NCI-H1436 (cell line): ENCODE data around the gene CSK.
"Not testable (repeated sequence)": the region's sequence is repeated elsewhere in the genome, so short reads cannot be mapped to it uniquely, and the experiment has no call there.

Source experiments
- DNase-seq: peaks from one replicate; lab custom pipeline; 2025; lab: John Stamatoyannopoulos, UW

The CSK gene

DNA sequence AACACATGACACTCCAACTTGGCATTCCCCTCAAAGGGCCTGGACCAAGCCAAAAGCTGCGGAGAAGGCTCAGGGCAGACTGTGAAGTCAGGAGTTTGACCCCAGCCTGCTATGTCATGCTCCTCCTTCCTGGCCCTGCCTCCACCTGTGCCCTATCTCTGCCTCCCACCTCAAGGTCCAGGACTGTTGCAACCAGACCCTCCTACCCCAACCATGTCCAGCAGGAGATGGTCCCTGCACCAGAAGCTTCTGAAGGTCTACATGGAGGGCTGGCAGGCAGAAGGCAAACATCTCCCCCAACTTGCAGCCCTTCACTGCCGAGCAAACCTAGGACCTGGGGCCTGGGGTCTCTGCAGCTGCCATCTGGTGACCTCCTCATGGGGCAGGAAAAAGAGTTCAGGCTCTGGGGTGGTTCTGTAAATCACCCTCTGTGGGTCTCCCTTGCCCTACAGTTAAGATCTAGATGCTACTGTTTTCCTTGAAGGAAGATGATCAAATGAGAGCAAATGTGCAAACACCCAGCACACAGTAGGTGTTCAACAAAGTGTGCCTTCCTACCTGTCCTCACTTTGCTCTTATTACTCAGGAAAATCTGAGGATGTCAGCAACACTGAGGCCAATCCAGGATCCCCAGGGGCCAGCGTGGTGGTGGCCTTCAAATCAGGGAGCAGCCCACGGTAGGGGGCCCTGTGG, 11.5 kb upstream of the CSK start:
- DNase-seq = no peak

DNA sequence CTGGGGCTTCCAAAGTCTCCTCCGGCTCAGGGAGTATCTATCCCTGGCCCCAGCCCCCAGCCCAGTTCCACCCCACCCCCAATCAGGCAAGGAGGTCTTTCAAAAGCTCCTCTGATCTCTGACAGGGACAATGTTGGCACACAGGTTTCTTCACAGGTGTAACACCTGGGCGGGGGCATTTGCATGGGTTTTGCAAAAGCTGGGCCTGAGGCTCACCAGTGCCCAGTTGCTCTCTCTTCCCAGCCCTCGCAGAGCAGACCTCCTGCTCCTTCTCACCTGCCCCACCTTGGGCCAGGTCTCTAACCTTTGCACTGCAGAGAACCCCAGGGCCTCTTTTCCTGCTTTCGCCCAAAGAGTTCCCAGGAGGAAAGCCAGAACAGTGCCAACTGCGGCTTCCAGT, 8.6 kb upstream of the CSK start:
- DNase-seq = no peak

DNA sequence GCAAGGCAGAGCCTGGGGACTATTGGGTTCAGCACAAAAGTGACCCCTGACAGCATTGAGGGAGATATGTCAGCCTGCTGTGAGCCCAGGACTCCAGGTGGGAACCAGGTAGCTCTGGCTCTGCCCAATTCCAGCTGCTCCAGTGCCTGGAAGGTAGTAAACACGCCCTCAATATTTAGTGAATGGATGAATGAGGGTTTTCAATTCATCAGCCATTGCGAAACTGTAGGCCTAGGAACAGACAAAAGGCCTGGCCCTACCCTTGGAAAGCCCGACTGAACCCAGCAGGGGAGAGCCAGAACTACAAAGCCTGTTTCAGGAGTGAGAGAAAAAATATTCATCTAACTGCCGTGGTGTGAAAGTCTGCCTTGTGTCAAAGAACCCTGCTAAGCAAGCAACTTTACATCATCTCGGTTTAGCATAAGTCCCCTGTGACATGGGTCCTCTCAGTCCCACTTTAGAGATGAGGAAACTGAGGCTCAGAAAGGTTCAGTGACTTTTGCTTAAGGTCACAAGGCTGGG, 8.1 kb upstream of the CSK start:
- no peak for DNase-seq

DNA sequence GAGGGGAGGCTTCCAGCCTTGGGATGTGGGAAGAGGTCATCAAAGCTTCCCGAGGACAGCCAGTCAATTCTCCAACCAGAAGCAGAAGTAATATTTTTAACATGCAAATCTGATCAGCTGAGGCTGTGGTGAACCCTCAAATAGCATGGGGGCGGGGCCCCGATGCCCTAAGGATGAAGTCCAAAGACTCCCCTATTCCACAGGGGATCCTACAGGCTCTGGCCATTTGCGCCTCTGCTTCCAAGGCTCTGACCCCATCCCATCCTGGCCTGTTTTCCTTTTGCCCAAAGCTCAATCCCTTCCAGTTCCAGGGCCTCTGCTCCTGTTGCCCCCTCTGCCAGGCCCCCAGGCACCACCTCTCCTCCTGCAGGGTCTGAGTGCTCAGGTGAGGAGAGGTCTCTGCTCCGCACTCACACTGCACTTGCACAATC, 6.7 kb upstream of the CSK start:
- DNase-seq = no peak

DNA sequence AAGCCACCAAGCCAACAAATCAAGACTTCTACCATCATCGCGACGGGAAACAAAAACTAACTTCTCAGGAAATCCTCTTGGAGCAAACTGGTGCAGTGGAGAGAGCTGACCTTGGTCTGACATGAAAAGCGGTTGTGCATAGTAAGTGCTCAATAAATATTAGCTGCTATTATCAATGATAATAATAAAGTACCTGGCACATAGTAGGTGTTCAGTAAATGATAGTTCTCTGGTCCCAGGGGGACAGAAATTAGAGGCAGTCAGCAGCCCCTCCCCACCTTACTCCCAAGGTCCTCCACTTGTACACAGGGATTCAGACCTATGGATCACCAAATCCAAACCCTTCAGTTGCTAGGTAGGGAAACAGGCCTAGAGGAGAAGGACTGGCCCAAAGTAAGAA, 6.0 kb upstream of the CSK start:
- DNase-seq = no peak

DNA sequence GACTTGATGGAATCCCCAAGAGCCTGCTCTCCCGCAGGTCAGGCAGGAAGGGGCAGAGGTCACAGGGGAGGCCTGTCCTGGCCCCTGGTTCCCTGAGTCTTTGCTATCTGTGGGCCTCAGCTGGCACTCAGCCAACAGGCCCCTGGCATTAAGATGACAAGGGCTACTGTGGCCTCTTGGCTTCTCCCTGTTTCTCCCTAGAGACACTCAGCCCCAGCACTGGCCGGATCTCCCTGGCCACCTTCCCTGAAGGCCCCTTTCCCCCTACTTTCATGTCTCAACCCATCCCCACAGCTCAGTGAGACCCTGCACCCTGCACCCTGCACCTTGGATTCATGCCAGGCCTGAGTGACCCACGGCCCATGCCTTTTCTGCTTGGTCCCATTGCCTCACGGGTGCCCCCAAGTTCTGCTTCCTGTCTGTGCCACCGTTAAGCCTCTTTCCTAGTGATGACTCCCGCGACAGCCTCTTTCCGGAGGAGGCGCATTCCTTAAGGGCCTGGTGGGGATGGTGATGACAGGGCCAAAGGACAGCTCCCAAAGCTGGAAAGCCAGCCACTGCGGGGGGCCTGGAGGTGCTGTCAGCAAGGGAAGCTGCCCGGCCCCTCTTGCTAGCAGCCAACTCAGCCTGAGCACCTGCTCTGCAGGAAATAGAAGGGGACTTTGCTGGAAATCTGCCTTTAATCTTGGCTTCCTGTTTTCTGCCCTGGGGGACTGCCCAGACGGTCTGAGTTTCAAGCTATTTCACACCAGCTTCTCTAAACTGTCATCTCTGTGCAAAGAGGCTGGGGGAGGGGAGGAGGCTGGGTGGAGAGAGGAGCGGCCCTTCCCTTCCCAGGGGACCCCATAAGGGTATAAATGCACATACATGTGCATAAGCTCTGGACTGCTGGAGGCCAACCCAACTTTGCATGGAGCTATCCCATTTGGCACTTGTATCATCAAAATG, 4.8 kb upstream of the CSK start:
- DNase-seq = no peak

DNA sequence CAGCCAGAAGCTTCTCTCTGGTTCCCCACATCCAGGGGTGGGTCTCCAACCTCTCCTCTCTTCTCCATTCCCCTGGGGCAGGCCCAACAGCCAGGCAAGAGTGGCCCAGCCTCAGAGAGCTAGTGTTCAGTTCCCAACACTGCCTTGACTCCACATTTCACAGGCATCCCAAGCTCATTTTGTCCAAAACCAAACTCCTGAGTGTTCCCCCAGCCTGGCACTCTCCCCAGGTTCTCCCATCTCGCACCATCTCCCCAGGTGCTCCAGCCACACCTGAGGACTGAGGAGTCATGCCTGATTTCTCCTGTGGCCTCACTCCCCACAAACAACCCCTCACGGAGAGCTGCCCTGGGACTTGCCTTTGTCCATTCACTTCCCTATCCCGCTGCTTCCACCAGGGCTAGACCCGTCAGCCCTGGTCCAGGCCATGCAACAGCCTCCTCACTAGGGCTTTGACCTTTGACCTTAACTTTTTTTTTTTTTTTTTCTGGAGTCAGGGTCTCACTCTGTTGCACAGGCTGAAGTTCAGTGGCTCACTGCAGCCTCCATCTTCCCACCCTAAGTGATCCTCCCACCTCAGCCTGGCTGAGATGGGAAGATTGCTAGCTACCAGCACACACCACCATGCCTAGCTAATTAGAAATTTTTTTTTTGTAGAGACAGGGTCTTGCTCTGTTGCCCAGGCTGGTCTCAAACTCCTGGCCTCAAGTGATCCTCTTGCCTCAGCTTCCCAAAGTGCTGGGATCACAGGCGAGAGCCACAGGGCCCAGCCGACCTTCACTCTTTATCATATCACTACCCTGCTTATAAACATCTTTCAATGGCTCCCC, 3.9 kb upstream of the CSK start:
- no peak for DNase-seq

DNA sequence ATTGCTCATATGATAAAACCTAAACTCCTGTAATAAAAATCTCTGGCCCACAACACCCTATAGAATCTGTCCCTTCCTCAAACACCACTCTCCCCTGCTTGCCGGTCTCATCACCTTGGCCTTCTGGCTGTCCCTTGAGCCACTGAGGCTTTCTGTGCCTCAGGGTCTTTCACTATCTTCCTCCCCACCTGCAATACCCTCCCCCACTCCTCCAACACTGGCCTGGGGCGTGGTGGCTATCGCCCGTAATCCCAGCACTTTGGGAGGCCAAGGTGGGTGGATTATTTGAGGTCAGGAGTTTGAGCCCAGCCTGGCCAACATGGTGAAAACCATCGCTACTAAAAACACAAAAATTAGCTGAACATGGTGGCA, 3.3 kb upstream of the CSK start:
- no peak for DNase-seq

DNA sequence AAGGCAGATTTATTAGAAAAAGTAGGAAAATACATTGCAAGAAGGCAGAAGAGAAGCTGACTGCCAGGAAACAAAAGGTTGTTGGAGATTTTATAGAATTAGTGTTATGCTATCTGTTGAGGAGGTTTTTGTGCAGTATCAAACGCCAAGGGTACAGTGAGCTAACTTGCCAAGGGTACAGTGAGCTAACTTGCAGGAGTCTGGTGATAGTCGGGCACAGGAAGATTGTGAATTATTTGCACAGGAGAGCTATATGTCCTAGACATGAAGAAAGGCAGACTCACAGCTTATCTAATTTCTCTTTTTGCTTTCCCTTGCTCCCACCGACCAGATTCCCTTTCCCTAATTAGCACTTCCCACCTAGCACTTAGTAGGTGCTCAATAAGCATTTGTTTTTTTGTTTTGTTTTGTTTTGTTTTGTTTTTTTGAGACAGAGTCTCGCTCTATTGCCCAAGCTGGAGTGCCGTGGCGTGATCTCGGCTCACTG, 2.7 kb upstream of the CSK start:
- DNase-seq = no peak

DNA sequence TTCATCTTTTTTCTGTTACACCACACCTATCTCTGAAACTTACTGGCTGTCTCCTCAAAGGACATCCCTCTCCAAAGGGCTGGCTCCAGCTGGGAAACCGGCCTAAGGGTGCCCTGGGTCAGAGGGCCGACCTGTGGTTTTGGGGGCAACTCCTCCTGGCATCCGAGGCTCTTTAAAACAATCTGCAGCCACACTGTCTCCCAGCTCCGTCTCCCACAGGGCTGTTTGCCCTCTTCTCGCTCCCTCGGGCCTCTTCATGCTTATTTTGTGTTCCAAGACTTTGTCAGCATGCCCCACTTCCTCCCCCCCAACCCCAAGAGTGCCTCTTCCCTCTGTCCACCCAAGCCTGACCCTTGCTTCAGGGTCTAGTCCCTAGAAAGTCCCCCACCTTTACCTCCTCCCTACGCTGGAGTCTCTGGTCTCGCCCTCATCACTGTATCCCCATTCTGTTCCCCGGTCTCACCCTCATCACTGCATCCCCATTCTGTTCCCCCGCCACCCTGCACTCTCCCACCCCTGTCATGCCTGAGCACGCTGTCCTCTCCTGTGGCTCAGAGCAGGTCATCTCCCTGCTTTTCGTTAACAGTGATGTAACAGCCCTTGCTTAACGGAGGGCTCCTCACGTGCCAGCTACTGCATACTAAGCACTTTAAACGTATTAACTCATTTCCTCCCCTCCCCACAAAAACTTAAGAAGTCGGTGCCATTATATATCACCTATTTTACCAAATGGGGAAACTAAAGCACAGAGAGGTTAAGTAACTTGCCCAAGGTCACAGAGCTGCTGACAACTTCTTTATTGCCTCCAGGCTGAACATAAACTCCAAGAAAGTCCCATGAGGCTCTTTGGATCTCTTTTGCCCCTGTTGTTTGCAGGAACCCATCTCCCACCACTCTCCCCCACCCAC, 1.1 kb upstream of the CSK start:
- DNase-seq = no peak

DNA sequence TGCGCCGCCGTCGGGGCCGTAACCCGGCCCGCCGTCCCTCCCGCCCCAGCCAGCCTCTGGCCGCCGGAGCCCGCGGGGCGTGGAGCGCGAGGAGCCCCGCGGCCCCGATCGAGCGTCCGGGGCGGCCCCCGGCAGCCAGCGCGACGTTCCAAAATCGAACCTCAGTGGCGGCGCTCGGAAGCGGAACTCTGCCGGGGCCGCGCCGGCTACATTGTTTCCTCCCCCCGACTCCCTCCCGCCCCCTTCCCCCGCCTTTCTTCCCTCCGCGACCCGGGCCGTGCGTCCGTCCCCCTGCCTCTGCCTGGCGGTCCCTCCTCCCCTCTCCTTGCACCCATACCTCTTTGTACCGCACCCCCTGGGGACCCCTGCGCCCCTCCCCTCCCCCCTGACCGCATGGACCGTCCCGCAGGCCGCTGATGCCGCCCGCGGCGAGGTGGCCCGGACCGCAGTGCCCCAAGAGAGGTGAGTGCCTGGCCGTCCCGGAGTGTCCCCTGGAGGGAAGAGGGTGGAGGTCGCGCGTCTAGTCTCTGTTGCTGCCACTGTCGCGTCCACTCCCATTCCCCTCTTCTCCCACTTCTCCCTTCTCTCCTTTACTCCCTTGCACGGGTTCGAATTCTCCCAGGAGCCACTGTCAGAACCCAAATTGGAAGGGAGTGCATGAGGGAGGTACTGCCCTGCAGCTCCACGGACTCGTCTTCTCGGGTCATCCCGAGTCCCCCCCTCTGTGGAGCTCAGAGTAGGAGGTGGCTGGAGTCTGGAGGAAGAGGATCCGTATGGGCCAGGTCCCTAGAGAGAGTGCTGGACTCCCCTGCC, 585 bp downstream of the CSK start:
- no peak for DNase-seq

DNA sequence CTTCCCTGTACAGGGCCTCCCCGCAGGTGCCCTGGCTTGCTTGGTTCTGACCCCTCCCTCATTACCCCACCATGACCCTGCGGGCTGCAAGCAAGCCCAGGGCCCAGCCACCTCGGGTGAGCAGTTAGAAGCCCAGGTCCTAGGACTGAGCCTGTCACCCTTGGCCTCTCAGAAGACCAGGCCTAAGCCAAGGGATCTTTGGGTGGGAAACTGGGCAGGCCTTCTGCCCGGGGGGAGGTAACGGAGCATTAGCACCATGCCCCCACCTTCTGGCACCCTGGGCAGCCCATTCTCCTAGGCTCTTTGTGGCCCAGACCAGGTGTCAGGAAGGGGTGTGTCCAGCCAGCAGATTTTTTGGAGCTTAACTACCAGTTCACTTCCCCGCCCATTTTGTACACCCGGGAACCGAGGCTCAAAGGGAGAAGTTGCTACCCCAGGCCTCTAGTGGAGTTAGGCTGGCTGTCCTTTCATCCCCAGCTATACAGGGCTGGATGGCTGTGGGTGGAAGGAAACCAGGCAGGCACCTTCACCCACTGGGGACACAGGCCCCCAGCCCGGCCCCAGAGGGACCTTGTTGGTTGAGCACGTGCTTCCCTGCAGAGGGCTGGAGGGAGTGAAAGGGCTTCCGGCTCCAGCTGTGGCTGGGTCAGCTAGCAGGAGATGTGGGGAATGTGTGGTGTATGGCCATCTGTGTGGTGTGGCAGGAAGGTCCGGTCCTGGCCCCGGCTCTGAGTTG, 1.4 kb downstream of the CSK start:
- no peak for DNase-seq

DNA sequence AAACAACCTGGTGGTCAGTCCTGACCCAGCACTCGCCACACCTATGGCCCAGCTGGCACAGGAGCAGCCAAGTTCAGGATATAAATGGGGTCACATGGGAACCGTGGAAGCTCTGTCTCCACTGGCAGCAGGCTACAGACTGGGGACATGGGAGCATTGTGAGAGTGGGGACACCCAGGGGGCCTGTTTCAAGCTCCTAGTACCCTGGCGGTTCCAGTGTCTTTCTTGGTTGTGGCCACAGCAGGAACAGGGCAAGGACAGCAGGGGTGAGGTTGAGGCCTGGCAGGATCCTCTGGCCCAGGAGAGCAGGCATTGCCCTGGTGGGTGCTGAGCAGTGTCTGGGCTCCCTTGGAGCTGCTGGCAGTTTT, 1.9 kb downstream of the CSK start:
- no peak for DNase-seq

DNA sequence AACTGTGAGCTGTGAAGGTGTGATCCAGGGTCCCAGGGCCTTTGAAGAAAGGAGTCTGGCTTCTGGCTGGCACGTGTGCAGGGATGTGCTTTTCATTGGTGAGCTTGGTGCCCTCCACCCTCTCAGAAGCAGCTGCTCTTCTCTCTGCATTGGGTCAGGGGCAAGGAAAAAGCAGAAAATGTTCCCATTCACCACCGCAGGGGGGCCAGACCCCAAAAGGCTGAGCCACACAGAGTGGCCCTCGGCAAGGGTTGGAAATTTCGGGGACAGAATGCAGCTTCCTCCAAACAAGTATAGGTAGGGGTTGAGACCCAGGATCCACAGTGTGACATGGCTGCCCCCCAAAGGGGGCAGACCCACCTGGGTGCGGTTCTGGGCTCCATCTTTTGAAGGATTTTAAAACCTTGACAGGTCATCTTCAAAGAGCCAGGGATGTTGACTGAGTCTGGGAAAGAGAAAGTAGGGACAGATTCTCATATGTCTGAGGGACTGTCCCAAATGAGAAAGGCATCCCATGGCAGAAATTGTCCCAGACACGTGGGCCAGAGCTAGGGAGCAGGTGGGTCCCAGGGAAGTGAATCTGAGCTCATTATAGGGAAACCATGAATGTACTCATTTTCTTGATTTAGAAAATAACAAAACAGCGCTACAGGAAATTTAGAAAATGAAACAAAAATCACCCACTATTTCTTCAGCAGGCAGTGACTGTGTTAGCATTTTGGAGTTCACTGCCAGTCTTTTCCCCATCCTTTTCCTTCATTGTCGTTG, 2.7 kb downstream of the CSK start:
- no peak for DNase-seq

DNA sequence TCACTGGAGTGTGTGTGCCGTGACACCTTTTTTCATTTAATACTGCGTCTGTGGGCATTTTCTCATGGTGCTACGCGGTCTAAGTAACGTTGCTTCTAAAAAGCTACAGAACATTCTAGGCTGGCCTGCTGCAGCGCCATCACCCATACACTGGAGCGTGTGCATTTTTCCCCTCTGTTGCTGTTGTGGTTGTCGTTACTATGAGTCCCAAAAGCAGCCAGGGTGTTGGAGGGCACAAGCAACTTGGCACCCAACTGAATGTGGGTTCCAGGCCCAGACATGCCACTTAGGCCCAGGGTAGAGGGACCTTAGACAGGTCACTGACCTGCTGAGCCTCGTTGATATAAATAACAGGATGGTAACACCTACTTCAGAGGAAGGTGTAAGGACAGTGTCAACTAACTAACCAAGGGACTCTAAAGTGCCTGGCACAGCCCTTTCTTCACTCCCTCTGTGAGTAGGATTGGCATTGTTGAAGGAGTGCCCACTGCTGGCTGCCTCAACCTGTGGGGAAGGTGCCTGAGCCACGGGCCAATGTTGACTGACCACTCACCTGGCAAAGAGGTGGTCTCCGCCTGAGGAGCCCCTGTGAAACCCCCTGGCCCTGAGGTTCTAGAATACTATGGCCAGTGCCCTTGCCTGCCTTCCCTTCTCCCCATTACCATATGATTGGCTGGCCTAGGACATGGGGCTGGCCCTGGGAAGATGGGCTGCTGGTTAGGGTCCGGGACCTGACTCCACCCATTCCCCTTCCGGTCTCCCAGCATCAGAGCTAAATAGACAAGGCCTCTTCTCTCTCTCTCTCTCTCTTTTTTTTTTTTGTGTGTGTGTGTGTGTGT, 3.5 kb downstream of the CSK start:
- DNase-seq = no peak

DNA sequence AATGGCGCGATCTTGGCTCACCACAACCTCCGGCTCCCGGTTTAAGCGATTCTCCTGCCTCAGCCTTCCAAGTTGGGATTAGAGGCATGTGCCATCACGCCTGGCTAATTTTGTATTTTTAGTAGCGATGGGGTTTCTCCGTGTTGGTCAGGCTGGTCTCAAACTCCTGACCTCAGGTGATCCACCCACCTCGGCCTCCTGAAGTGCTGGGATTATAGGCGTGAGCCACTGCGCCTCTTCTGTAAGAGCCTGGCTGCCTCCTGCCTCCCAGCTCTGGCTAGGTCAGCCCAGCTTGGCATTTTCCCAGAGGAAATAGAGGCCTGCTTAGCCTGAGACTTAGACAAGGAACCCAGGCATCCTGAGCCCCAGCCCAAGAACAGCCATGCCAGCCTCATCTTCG, 4.2 kb downstream of the CSK start:
- DNase-seq = not testable (repeated sequence)

DNA sequence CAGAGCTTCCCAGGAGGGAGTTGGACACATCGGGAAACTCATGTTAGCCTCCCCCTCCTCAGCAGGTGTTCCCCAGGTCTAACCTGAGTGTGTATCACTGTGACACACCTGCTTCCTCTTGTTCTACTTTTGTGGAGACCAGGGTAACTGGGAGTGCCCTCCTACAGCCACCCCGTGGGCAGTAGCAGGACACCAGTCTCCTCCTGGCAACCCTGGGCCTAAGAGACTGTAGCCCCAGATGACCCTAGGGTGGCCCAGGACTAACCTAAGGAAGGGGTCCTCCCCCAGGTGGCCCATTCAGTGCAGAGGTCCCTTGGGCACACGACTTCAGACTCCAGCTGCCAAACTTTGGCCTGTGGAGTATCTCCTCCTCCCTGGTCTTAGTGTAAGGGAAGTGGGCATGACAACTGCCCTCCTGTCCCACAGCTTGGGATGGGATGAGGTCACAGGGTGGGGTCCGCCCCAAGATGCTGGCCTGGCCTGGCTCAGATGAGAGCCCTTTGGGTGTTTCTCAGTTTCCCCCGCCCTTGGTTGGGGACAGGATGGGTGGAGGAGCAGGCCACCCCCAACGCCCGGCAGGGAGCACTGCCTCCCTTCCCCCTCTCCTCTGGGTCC, 4.8 kb downstream of the CSK start:
- DNase-seq = no peak
